ENCODE results near the gene AGAP3.

- TF ChIP-seq, protein P1, sequence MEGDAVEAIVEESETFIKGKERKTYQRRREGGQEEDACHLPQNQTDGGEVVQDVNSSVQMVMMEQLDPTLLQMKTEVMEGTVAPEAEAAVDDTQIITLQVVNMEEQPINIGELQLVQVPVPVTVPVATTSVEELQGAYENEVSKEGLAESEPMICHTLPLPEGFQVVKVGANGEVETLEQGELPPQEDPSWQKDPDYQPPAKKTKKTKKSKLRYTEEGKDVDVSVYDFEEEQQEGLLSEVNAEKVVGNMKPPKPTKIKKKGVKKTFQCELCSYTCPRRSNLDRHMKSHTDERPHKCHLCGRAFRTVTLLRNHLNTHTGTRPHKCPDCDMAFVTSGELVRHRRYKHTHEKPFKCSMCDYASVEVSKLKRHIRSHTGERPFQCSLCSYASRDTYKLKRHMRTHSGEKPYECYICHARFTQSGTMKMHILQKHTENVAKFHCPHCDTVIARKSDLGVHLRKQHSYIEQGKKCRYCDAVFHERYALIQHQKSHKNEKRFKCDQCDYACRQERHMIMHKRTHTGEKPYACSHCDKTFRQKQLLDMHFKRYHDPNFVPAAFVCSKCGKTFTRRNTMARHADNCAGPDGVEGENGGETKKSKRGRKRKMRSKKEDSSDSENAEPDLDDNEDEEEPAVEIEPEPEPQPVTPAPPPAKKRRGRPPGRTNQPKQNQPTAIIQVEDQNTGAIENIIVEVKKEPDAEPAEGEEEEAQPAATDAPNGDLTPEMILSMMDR (IDR thresholded peaks at IDR 0.05), result no peak
- TF ChIP-seq POLR2A (IDR thresholded peaks at IDR 0.05), result no peak
Observed at GRCh38 chr7:151043959-151044358, 42.3 kb upstream of the AGAP3 start.

Data from testis (tissue), 2 donors.